Measurements from ENCODE around the gene LRFN2. TPM values are rescaled to one million over a fixed set of nuclear protein-coding genes. Genes with fewer than 3 reads are reported as not detected.

Gene LRFN2
- total and polyA plus RNA-seq, 2 donors = 0.11 to 0.38 TPM

GRCh38 chr6:40476673-40477072 is 110.5 kb downstream of the LRFN2 start:
- no peak overlapping the region for H3K4me3 ChIP-seq (ENCODE audit: low read length in 2 of 2)
- H3K36me3 ChIP-seq (ENCODE audit: control insufficient read depth in 2 of 2, insufficient read depth in 2 of 2, low read length in 1 of 2) = no peaks in the 10 kb centered on the region
- DNase-seq (ENCODE audit: low read depth in 6 of 9, low spot score in 9 of 9) = no peak
- 96% methylated on average over 6 of the region's 6 CpGs for WGBS
- no peaks in the 10 kb centered on the region for H3K9me3 ChIP-seq (ENCODE audit: control insufficient read depth in 2 of 2, insufficient read depth in 1 of 2, low read length in 1 of 2)
- H3K27ac ChIP-seq (ENCODE audit: low read depth in 1 of 2, low read length in 1 of 2) = no peak overlapping the region
- no peaks in the 10 kb centered on the region for H3K4me1 ChIP-seq (ENCODE audit: control insufficient read depth in 2 of 2, insufficient read depth in 2 of 2, low read length in 2 of 2)
- H3K27me3 ChIP-seq (ENCODE audit: control insufficient read depth in 2 of 2, insufficient read depth in 1 of 2, low read length in 1 of 2) = peaks cover 0 to 8% of the 10 kb centered on the region in 2 donors

DNA sequence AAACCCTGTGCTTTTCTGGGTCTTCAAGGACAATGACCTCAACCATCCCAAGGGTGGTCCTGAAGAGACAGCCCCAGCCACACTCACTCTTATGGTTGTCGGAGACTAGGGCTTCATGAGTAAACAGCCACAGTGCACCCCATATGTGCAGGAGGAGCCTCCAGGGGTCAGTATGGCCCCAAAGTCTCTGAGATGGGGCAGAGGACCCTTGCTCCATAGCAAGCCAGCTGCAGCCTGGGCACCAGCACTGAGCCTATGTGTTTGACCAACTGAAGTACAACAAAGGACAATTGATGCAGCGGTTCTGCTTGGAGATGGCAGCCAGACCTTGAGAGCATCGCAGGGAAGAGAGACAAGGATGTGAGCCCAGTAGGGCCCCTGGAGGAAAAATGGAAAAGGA is 112.2 kb downstream of the LRFN2 start:
- Histone ChIP-seq H3K4me1 (ENCODE audit: control insufficient read depth in 2 of 2, insufficient read depth in 2 of 2, low read length in 2 of 2) (no peaks in the 10 kb centered on the region), H3K27ac (ENCODE audit: low read depth in 1 of 2, low read length in 1 of 2) (no peak overlapping the region), H3K36me3 (ENCODE audit: control insufficient read depth in 2 of 2, insufficient read depth in 2 of 2, low read length in 1 of 2) (no peaks in the 10 kb centered on the region), H3K9me3 (ENCODE audit: control insufficient read depth in 2 of 2, insufficient read depth in 1 of 2, low read length in 1 of 2) (no peaks in the 10 kb centered on the region), H3K27me3 (ENCODE audit: control insufficient read depth in 2 of 2, insufficient read depth in 1 of 2, low read length in 1 of 2) (peaks cover 0 to 8% of the 10 kb centered on the region in 2 donors), H3K4me3 (ENCODE audit: low read length in 2 of 2) (no peak overlapping the region)
- 95% methylated on average over 3 of the region's 3 CpGs for WGBS
- no peak for DNase-seq (ENCODE audit: low read depth in 6 of 9, low spot score in 9 of 9)

GRCh38 chr6:40473026-40473425 is 114.1 kb downstream of the LRFN2 start:
- Histone ChIP-seq H3K27me3 (ENCODE audit: control insufficient read depth in 2 of 2, insufficient read depth in 1 of 2, low read length in 1 of 2) (peaks cover 0 to 8% of the 10 kb centered on the region in 2 donors), H3K36me3 (ENCODE audit: control insufficient read depth in 2 of 2, insufficient read depth in 2 of 2, low read length in 1 of 2) (no peaks in the 10 kb centered on the region), H3K9me3 (ENCODE audit: control insufficient read depth in 2 of 2, insufficient read depth in 1 of 2, low read length in 1 of 2) (no peaks in the 10 kb centered on the region), H3K4me3 (ENCODE audit: low read length in 2 of 2) (no peak overlapping the region), H3K27ac (ENCODE audit: low read depth in 1 of 2, low read length in 1 of 2) (no peak overlapping the region), H3K4me1 (ENCODE audit: control insufficient read depth in 2 of 2, insufficient read depth in 2 of 2, low read length in 2 of 2) (no peaks in the 10 kb centered on the region)
- 91% methylated on average over 6 of the region's 6 CpGs for WGBS
- peak in 1 of 9 donors; percentile 9 for DNase-seq (ENCODE audit: low read depth in 6 of 9, low spot score in 9 of 9)

DNA sequence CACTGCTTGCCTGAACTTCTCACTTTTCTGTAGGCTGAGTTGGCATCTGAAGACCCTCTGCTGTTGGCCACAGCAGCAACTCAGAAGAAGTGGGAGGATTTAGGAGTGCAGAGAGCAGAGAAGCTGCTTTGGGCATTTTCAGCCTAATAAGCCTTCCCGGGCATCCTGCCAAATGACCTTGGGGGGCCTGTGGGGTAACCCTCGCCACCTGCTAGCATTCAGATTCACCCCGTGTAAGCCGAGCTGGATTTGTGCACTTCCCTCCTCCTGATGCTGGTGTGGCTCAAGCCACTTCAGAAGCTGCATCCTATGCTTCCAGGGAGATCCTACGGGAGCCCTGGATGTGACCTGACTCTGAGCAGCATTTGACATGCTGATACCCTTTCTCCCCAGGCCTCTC is 114.8 kb downstream of the LRFN2 start:
- DNase-seq (ENCODE audit: low read depth in 6 of 9, low spot score in 9 of 9) = no peak
- 43% methylated on average over 5 of the region's 5 CpGs for WGBS

DNA sequence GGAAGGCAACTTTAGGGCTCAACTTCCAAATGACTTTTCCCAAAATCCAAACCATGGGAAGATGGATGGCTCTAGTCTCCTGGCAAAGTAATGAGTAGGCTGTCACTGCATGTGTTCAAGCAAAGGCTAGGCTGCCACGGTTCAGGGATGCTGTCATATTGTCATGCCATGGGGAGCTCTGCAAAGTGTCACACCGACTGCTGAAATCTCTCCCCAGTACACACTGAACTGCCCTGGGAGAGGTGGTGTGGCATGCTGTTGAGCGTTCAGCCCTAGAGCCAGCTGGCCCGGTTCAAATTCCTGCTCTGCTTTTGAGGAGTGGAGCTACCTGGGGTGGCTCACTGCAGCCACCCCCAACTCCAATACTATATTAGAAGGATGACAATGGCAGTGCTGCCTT is 115.9 kb downstream of the LRFN2 start:
- Histone ChIP-seq H3K4me3 (ENCODE audit: low read length in 2 of 2) (no peak overlapping the region), H3K27ac (ENCODE audit: low read depth in 1 of 2, low read length in 1 of 2) (no peak overlapping the region), H3K9me3 (ENCODE audit: control insufficient read depth in 2 of 2, insufficient read depth in 1 of 2, low read length in 1 of 2) (no peaks in the 10 kb centered on the region), H3K27me3 (ENCODE audit: control insufficient read depth in 2 of 2, insufficient read depth in 1 of 2, low read length in 1 of 2) (no peaks in the 10 kb centered on the region), H3K36me3 (ENCODE audit: control insufficient read depth in 2 of 2, insufficient read depth in 2 of 2, low read length in 1 of 2) (no peaks in the 10 kb centered on the region), H3K4me1 (ENCODE audit: control insufficient read depth in 2 of 2, insufficient read depth in 2 of 2, low read length in 2 of 2) (no peaks in the 10 kb centered on the region)
- no peak for DNase-seq (ENCODE audit: low read depth in 6 of 9, low spot score in 9 of 9)
- 92% methylated on average over 4 of the region's 4 CpGs for WGBS

More for the DNA sequence above, 114.8 kb downstream of the LRFN2 start:
- Histone ChIP-seq H3K27ac (ENCODE audit: low read depth in 1 of 2, low read length in 1 of 2) (no peak overlapping the region), H3K4me3 (ENCODE audit: low read length in 2 of 2) (no peak overlapping the region), H3K36me3 (ENCODE audit: control insufficient read depth in 2 of 2, insufficient read depth in 2 of 2, low read length in 1 of 2) (no peaks in the 10 kb centered on the region), H3K4me1 (ENCODE audit: control insufficient read depth in 2 of 2, insufficient read depth in 2 of 2, low read length in 2 of 2) (no peaks in the 10 kb centered on the region), H3K9me3 (ENCODE audit: control insufficient read depth in 2 of 2, insufficient read depth in 1 of 2, low read length in 1 of 2) (no peaks in the 10 kb centered on the region), H3K27me3 (ENCODE audit: control insufficient read depth in 2 of 2, insufficient read depth in 1 of 2, low read length in 1 of 2) (peaks cover 0 to 1% of the 10 kb centered on the region in 2 donors)

DNA sequence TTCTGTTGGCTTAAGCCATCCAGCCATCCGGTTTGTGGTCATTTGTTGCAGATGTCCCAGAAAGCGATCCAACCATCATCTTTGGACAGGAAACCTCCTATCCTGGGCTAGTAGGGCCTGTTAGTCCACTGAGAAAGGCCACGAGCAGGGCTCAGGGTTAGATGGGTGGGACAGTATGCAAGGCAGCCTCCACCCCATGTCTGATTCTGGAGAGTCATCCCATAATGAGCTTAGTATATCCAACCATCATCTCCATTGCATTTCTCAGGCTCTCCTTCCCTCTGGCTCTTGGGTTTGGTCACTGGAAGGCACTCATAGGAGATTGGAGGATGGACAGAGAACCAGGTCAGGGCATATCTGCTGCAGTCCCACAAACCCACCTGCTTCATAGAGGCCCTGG is 117.8 kb downstream of the LRFN2 start:
- Histone ChIP-seq H3K9me3 (ENCODE audit: control insufficient read depth in 2 of 2, insufficient read depth in 1 of 2, low read length in 1 of 2) (no peaks in the 10 kb centered on the region), H3K27me3 (ENCODE audit: control insufficient read depth in 2 of 2, insufficient read depth in 1 of 2, low read length in 1 of 2) (no peaks in the 10 kb centered on the region), H3K36me3 (ENCODE audit: control insufficient read depth in 2 of 2, insufficient read depth in 2 of 2, low read length in 1 of 2) (no peaks in the 10 kb centered on the region), H3K4me1 (ENCODE audit: control insufficient read depth in 2 of 2, insufficient read depth in 2 of 2, low read length in 2 of 2) (no peaks in the 10 kb centered on the region), H3K4me3 (ENCODE audit: low read length in 2 of 2) (no peak overlapping the region), H3K27ac (ENCODE audit: low read depth in 1 of 2, low read length in 1 of 2) (no peak overlapping the region)
- 94% methylated on average over 3 of the region's 3 CpGs for WGBS
- DNase-seq (ENCODE audit: low read depth in 6 of 9, low spot score in 9 of 9) = no peak

DNA sequence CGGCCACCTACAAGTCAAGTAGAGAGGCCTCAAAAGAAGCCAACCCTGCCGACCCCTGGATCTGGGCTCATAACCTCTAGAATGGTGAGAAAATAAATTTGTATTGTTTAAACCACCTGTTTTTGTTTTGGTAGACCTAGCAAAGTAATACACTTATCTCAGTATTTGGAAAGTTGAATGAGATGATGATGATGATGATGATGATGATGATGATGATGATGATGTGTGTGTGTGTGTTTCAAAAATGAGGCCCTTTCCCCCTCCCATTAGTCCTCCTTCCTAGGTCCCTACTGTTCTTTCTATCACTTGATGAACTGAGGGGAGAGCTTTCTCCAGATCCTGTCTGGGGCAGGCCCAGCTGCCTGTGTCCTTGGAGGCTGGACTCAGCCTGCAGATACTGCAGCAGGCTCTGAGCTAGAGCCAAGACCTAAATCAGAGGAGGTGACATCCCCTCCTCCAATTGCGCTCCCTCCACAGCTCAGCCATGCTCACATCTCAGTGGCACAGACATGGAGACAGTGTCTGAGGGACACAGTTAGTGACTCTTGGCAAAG is 120.1 kb downstream of the LRFN2 start:
- no peaks in the 10 kb centered on the region for H3K4me1 ChIP-seq (ENCODE audit: control insufficient read depth in 2 of 2, insufficient read depth in 2 of 2, low read length in 2 of 2)
- H3K27ac ChIP-seq (ENCODE audit: low read depth in 1 of 2, low read length in 1 of 2) = no peak overlapping the region
- 99% methylated on average over 3 of the region's 3 CpGs for WGBS
- no peaks in the 10 kb centered on the region for H3K9me3 ChIP-seq (ENCODE audit: control insufficient read depth in 2 of 2, insufficient read depth in 1 of 2, low read length in 1 of 2)
- H3K4me3 ChIP-seq (ENCODE audit: low read length in 2 of 2) = no peak overlapping the region
- DNase-seq (ENCODE audit: low read depth in 6 of 9, low spot score in 9 of 9) = no peak
- H3K36me3 ChIP-seq (ENCODE audit: control insufficient read depth in 2 of 2, insufficient read depth in 2 of 2, low read length in 1 of 2) = no peaks in the 10 kb centered on the region
- no peaks in the 10 kb centered on the region for H3K27me3 ChIP-seq (ENCODE audit: control insufficient read depth in 2 of 2, insufficient read depth in 1 of 2, low read length in 1 of 2)

GRCh38 chr6:40461643-40462042 is 125.5 kb downstream of the LRFN2 start:
- peaks cover 0 to 2% of the 10 kb centered on the region in 2 donors for H3K27me3 ChIP-seq (ENCODE audit: control insufficient read depth in 2 of 2, insufficient read depth in 1 of 2, low read length in 1 of 2)
- WGBS = 95% methylated on average over 3 of the region's 3 CpGs
- H3K4me3 ChIP-seq (ENCODE audit: low read length in 2 of 2) = no peak overlapping the region
- H3K9me3 ChIP-seq (ENCODE audit: control insufficient read depth in 2 of 2, insufficient read depth in 1 of 2, low read length in 1 of 2) = no peaks in the 10 kb centered on the region
- no peaks in the 10 kb centered on the region for H3K36me3 ChIP-seq (ENCODE audit: control insufficient read depth in 2 of 2, insufficient read depth in 2 of 2, low read length in 1 of 2)
- no peak for DNase-seq (ENCODE audit: low read depth in 6 of 9, low spot score in 9 of 9)
- H3K4me1 ChIP-seq (ENCODE audit: control insufficient read depth in 2 of 2, insufficient read depth in 2 of 2, low read length in 2 of 2) = no peaks in the 10 kb centered on the region
- H3K27ac ChIP-seq (ENCODE audit: low read depth in 1 of 2, low read length in 1 of 2) = no peak overlapping the region

GRCh38 chr6:40460380-40460779 is 126.8 kb downstream of the LRFN2 start:
- Histone ChIP-seq H3K36me3 (ENCODE audit: control insufficient read depth in 2 of 2, insufficient read depth in 2 of 2, low read length in 1 of 2) (no peaks in the 10 kb centered on the region), H3K4me3 (ENCODE audit: low read length in 2 of 2) (no peak overlapping the region), H3K27me3 (ENCODE audit: control insufficient read depth in 2 of 2, insufficient read depth in 1 of 2, low read length in 1 of 2) (peaks cover 0 to 4% of the 10 kb centered on the region in 2 donors), H3K27ac (ENCODE audit: low read depth in 1 of 2, low read length in 1 of 2) (no peak overlapping the region), H3K4me1 (ENCODE audit: control insufficient read depth in 2 of 2, insufficient read depth in 2 of 2, low read length in 2 of 2) (no peaks in the 10 kb centered on the region), H3K9me3 (ENCODE audit: control insufficient read depth in 2 of 2, insufficient read depth in 1 of 2, low read length in 1 of 2) (no peaks in the 10 kb centered on the region)
- 94% methylated on average over 1 of the region's 1 CpG for WGBS
- no peak for DNase-seq (ENCODE audit: low read depth in 6 of 9, low spot score in 9 of 9)

DNA sequence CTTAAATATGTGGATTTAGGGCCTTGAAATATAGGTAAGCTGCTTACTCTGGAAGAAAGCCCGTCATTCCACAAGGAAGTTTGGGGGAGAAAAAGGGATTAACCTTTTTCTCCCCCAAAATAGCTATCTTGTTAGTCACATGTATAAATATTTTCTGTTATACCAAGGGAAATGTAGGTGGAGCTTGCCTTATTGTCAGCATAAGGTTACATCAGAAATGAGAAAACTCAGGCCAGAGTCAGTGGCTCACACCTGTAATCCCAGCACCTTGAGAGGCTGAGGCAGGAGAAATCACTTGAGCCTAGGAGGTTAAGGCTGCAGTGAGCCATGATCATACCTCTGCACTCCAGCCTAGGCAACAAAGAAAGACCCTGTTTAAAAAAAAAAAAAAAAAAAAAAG is 129.9 kb downstream of the LRFN2 start:
- H3K4me1 ChIP-seq (ENCODE audit: control insufficient read depth in 2 of 2, insufficient read depth in 2 of 2, low read length in 2 of 2) = no peaks in the 10 kb centered on the region
- WGBS = 96% methylated on average over 1 of the region's 1 CpG
- H3K4me3 ChIP-seq (ENCODE audit: low read length in 2 of 2) = no peak overlapping the region
- no peaks in the 10 kb centered on the region for H3K36me3 ChIP-seq (ENCODE audit: control insufficient read depth in 2 of 2, insufficient read depth in 2 of 2, low read length in 1 of 2)
- no peak for DNase-seq (ENCODE audit: low read depth in 6 of 9, low spot score in 9 of 9)
- H3K27ac ChIP-seq (ENCODE audit: low read depth in 1 of 2, low read length in 1 of 2) = no peak overlapping the region
- peaks cover 0 to 4% of the 10 kb centered on the region in 2 donors for H3K27me3 ChIP-seq (ENCODE audit: control insufficient read depth in 2 of 2, insufficient read depth in 1 of 2, low read length in 1 of 2)
- H3K9me3 ChIP-seq (ENCODE audit: control insufficient read depth in 2 of 2, insufficient read depth in 1 of 2, low read length in 1 of 2) = no peaks in the 10 kb centered on the region
